SKM-1 treated with dmso at 0.1 percent for 144 hours (cell line): ENCODE results near the gene GCLC.

Source experiments
- DNase-seq: peaks from one replicate; lab custom pipeline; 2025; ENCODE audit not compliant: unreplicated experiment; lab: John Stamatoyannopoulos, UW

Gene GCLC

GRCh38 chr6:53527249-53527765 is 17.6 kb downstream of the GCLC start:
- no peak for DNase-seq

GRCh38 chr6:53526000-53526399 is 18.9 kb downstream of the GCLC start:
- DNase-seq = no peak

- no peak for DNase-seq
Observed at GRCh38 chr6:53524455-53524815, 20.5 kb downstream of the GCLC start.

GRCh38 chr6:53523511-53524454 is 21.1 kb downstream of the GCLC start:
- DNase-seq = no peak

GRCh38 chr6:53520320-53520928 is 24.5 kb downstream of the GCLC start:
- no peak for DNase-seq

- no peak for DNase-seq
Observed at GRCh38 chr6:53518862-53519261, 26.0 kb downstream of the GCLC start.

- DNase-seq = no peak
Observed at GRCh38 chr6:53517021-53517420, 27.9 kb downstream of the GCLC start.

GRCh38 chr6:53514677-53515076 is 30.2 kb downstream of the GCLC start:
- no peak for DNase-seq

- DNase-seq = no peak
Observed at GRCh38 chr6:53513519-53513966, 31.4 kb downstream of the GCLC start.

GRCh38 chr6:53513056-53513455 is 31.8 kb downstream of the GCLC start:
- DNase-seq = no peak

GRCh38 chr6:53512626-53513025 is 32.3 kb downstream of the GCLC start:
- DNase-seq = no peak

- DNase-seq = no peak
Observed at GRCh38 chr6:53510746-53511145, 34.2 kb downstream of the GCLC start.

- no peak for DNase-seq
Observed at GRCh38 chr6:53506872-53507271, 38.0 kb downstream of the GCLC start.

- DNase-seq = no peak
Observed at GRCh38 chr6:53504512-53504911, 40.4 kb downstream of the GCLC start.

- no peak for DNase-seq
Observed at GRCh38 chr6:53503060-53503459, 41.8 kb downstream of the GCLC start.

- no peak for DNase-seq
Observed at GRCh38 chr6:53501432-53501831, 43.5 kb downstream of the GCLC start.

GRCh38 chr6:53500095-53500494 is 44.8 kb downstream of the GCLC start:
- no peak for DNase-seq

- no peak for DNase-seq
Observed at GRCh38 chr6:53499094-53499493, 45.8 kb downstream of the GCLC start.

GRCh38 chr6:53498649-53499048 is 46.3 kb downstream of the GCLC start:
- no peak for DNase-seq

- no peak for DNase-seq
Observed at GRCh38 chr6:53497905-53498304, 47.0 kb downstream of the GCLC start.

- no peak for DNase-seq
Observed at GRCh38 chr6:53496797-53497375, 48.0 kb downstream of the GCLC start.
